Activated T-cell treated with anti-CD3 and anti-CD28 coated beads for 24 hours (primary cell): ENCODE data around the gene NUP85.
"Not testable (repeated sequence)": the region's sequence is repeated elsewhere in the genome, so short reads cannot be mapped to it uniquely, and the experiment has no call there.

Experiments
- DNase-seq: peaks from one replicate; pipeline ENCODE4 v3.0.0-alpha.2; 2020; ENCODE audit warnings: low read depth

NUP85 gene

DNA sequence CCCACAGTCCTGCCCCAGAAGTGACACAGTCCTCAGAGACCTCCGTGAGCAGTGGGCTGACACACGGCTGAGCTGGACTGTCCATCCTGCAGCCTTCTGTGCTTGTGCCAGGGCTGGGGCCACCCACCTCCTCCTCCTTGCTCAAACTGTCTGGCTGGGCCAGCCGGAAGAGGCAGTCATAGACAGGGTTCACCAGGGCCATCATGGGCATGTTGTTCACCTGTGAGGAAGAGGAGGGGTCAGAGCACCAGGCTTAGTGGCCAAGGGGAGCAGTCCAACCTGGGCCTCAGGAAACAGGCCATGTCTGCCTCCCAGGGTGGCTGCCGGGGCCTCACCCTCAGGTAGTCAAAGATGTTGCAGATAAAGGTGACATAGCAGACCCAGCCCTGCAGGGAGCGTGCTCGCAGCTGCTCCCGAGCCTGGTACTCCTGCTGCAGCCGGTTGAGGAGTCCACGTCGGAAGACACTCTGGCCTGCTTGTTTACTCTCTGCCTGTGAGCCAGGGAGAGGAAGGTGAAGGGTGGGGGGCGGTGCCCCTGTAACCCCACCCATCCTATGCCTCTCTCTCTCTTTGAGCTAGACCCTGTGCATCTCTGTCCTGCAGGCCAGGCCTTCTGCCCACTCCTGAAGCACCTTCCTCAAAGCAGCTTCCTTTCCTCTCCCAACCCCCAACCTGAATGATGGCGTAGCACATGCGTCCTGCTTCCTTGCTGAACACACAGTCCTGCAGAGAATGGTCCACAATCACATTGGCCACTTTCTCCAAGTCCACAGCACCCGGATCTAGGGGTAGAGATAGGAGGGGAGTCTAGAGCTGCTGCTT is 62.1 kb downstream of the NUP85 start:
- DNase-seq = no peak

- DNase-seq = no peak
Measured at GRCh38 chr17:75269844-75270217, 64.4 kb downstream of the NUP85 start.

- peak; percentile 51 for DNase-seq
Measured at GRCh38 chr17:75270218-75270965, 64.9 kb downstream of the NUP85 start.

DNA sequence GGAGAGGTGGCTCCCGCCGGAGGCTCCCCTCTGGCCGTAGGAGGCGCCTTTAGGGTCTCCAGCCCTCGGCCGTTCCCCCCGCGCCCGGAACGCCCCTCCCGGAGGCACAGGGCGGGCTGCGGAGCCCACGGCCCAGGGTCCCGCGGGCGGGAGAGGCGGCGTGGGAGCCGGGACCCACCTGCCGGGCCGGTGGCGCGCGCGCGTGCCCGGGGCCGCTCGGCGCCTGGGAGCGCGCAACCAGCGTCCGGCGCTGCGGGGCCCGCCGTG is 65.4 kb downstream of the NUP85 start, which contains the start of gene MIF4GD:
MIF4GD (minus strand) TSS at position 266 of the 267 bp plus-strand sequence. CDS start 1,036 bp downstream, outside the sequence.
- no peak for DNase-seq

GRCh38 chr17:75271233-75271954 is 65.9 kb downstream of the NUP85 start:
- DNase-seq = peak; percentile 86

DNA sequence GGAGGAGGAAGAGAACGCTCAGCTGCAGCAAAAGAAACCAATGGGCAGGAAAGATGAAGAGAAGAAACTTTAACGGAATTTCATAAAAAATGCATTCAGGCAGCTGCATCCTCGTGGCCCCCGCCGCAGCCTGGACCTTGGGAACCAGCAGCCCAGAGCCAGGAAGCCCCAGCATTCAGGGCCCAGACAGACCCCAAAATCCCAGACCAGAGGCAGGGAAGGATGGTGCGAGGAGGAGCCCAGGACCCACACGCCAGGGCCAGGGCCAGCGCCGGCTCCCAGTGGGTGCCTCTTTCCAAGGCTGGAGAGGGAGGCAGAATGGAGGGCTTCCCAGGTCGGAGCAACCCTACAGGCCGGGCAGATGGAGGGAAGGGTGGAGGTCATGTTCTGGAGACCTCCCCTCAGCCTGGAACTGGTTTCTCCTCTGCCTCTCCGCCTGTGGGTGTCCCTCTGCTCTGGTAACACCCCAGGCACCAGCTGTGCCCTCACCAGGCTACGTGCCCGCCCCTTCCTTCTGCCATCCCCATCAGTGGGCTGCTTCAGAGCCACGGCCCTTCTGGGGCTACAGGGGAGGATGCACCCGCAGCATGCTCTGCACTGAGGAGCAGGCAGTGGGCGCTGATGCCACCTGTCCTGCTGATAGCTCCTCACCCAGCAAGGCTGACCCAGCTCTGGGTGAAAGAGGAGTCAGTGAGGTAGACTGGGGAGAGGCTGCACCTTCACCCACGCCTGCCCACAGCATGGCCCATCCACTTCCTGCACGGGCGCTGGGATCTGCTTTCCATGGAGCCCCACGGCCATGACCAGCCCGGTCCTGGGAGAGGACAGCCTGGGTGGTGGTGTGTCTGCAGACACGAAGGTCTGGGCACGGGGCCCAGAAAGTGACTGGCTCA is 66.7 kb downstream of the NUP85 start:
- peak; percentile 10 for DNase-seq

- no peak for DNase-seq
Measured at GRCh38 chr17:75272848-75273184, 67.3 kb downstream of the NUP85 start.

DNA sequence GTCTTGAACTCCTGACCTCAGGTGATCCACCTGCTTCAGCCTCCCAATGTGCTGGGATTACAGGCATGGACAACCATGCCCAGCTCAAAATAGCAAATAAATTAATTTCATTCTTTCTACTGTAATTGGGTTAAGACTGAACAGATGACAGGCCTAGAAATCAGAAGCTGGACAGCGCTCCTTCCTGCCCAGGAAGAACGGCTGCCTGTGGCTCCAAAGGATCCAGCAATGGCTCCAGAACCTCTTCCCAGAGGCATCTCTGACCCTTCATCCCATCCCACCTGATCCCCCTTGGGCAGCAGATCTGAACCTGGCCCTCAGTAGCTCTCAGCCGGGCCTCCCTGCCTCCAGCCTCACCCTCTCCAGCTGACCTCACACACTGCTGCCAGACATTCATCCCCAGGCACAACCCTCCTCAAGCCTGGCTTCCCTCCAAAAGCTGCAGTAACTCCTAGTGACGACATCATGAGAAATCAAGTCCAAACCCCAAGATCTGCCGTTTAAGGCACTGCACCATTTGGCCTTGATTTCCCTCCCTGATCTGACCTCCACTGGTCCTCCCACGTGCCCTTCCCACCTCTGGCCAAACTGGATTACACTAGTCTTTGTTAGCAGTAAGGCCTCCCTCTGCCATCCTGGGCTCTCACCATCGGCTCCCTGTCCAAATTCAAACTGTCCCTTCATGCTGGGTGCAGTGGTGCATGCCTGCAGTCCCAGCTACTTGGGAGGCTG is 68.7 kb downstream of the NUP85 start:
- DNase-seq = no peak

DNA sequence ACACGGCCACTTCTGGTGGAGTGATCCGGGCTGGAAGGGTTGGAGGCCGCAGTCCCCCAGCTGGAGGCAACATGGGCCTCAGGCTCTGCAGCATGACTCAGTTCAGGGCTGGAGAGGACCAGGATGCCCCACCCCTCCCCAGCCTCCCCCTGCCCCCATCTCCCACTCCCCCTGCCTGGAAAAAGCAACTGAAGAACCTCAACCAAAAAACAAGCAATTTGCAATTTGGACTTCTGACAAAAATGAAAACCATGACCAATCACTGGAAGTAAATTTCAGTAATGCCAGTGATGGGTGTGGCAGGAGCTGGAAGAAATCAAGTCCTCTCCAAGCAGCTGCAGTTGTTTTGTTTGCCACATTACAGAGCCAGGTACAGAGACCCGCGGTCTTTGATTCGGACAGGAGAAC is 72.2 kb downstream of the NUP85 start:
- DNase-seq = no peak

GRCh38 chr17:75280189-75280588 is 74.7 kb downstream of the NUP85 start:
- not testable (repeated sequence) for DNase-seq

GRCh38 chr17:75285123-75285522 is 79.6 kb downstream of the NUP85 start:
- no peak for DNase-seq
